ENCODE data around the gene BTNL8. TPM values are rescaled to one million over a fixed set of nuclear protein-coding genes. Genes with fewer than 3 reads are reported as not detected.

Gene BTNL8, protein sequence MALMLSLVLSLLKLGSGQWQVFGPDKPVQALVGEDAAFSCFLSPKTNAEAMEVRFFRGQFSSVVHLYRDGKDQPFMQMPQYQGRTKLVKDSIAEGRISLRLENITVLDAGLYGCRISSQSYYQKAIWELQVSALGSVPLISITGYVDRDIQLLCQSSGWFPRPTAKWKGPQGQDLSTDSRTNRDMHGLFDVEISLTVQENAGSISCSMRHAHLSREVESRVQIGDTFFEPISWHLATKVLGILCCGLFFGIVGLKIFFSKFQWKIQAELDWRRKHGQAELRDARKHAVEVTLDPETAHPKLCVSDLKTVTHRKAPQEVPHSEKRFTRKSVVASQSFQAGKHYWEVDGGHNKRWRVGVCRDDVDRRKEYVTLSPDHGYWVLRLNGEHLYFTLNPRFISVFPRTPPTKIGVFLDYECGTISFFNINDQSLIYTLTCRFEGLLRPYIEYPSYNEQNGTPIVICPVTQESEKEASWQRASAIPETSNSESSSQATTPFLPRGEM
- not detected in 2 replicates for total RNA-seq

GRCh38 chr5:180898621-180899246 lies at the start of gene BTNL8:
BTNL8 (plus strand) TSS chr5:180899159; CDS start chr5:180899311, 152 bp downstream.

GRCh38 chr5:180860887-180861822 lies 37.8 kb upstream of the BTNL8 start, which contains the start of gene ZFP62:
ZFP62 (minus strand) TSS chr5:180861276; CDS start chr5:180861219, 57 bp downstream.

DNA sequence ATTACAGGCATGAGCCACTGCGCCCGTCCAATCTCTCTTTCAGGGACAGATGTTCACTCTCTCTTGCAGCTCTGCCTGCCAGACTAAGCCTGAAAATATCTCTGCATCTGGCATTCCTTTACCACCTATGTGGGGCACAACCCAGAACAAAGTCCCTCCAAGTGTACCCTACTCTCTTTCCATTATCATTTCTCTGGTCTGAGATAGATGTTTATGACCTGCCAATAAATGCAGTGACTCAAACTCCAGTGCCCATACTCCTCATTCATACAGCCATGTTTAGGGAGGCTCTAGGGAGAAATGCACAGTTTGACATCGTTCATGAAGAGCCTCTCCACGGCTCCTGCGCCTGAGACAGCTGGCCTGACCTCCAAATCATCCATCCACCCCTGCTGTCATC lies 89.6 kb downstream of the BTNL8 start, which contains the start of gene BTNL3:
BTNL3 (plus strand) TSS at position 255 of the 400 bp plus-strand sequence. CDS start 183 bp downstream, outside the sequence.

Other genes with a start within 250 kb of the BTNL8 start
- gene FLT4, start 249.6 kb upstream of the BTNL8 start, total RNA-seq = under 0.01 and 0.37 TPM in 2 replicates
- gene OR2Y1, start 159.1 kb upstream of the BTNL8 start, total RNA-seq = not detected in 2 replicates
- 71.5 and 103 TPM in 2 replicates for gene MGAT1, start 96.4 kb upstream of the BTNL8 start, total RNA-seq
- 16.6 and 19.0 TPM in 2 replicates for gene ZFP62, start 37.9 kb upstream of the BTNL8 start, total RNA-seq
- not detected in 2 replicates for gene BTNL3, start 89.7 kb downstream of the BTNL8 start, total RNA-seq
- gene BTNL9, start 141.1 kb downstream of the BTNL8 start, total RNA-seq = not detected in 2 replicates
- gene OR2V1, start 232.0 kb downstream of the BTNL8 start, total RNA-seq = not detected in 2 replicates
- not detected in 2 replicates for gene OR2V2, start 248.4 kb downstream of the BTNL8 start, total RNA-seq

All from smooth muscle cell of bladder (primary cell).